Measurements from ENCODE around the gene PLCG1. TPM values are rescaled to one million over a fixed set of nuclear protein-coding genes. Genes with fewer than 3 reads are reported as not detected.

The PLCG1 gene
- total RNA-seq, 4 donors from 2014 or later: 93.0 to 357 (median 191) TPM

DNA sequence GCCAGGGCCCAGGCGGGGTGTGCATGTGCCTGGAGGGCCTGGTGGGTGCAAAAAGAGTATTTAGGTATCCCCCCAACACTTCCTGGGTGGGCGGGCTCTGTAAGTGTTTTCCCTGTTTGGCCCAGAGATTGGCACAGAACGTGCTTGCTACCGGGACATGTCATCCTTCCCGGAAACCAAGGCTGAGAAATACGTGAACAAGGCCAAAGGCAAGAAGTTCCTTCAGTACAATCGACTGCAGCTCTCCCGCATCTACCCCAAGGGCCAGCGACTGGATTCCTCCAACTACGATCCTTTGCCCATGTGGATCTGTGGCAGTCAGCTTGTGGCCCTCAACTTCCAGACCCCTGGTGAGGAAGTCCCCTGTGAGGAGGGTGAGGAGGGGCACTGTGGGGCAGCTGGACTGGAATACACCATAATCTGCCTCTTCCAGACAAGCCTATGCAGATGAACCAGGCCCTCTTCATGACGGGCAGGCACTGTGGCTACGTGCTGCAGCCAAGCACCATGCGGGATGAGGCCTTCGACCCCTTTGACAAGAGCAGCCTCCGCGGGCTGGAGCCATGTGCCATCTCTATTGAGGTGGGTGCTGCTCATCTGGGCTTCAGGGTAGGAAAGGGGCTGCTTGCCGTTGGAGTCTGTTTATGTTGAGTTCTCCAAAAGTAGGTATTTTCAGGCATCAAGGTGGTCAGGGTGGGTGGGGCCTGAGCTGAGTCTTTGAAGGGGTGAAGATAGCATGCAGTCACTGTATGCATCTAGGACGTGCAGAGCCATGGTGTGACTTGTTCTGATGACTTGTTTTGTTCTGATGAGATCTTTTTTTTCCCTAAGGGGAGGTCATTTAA lies 35.2 kb downstream of the PLCG1 start:
- H3K36me3 ChIP-seq: peaks cover 0 to 78% (median 0%) of the 10 kb centered on the region in 3 donors
- no peaks in the 10 kb centered on the region for H3K9me3 ChIP-seq
- no peak for TF ChIP-seq POLR2A (IDR thresholded peaks at IDR 0.05)
- TF ChIP-seq, protein P1, sequence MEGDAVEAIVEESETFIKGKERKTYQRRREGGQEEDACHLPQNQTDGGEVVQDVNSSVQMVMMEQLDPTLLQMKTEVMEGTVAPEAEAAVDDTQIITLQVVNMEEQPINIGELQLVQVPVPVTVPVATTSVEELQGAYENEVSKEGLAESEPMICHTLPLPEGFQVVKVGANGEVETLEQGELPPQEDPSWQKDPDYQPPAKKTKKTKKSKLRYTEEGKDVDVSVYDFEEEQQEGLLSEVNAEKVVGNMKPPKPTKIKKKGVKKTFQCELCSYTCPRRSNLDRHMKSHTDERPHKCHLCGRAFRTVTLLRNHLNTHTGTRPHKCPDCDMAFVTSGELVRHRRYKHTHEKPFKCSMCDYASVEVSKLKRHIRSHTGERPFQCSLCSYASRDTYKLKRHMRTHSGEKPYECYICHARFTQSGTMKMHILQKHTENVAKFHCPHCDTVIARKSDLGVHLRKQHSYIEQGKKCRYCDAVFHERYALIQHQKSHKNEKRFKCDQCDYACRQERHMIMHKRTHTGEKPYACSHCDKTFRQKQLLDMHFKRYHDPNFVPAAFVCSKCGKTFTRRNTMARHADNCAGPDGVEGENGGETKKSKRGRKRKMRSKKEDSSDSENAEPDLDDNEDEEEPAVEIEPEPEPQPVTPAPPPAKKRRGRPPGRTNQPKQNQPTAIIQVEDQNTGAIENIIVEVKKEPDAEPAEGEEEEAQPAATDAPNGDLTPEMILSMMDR (IDR thresholded peaks at IDR 0.05): no peak
- H3K4me1 ChIP-seq: peaks cover 0 to under 1% (median 0%) of the 10 kb centered on the region in 4 donors
- no peak overlapping the region for H3K4me3 ChIP-seq
- DNase-seq: peak in 2 of 3 donors; percentile 46 to 53
- H3K27me3 ChIP-seq: no peaks in the 10 kb centered on the region
- peak overlapping the region; percentile 19 to 75 (median 31) for H3K27ac ChIP-seq

DNA sequence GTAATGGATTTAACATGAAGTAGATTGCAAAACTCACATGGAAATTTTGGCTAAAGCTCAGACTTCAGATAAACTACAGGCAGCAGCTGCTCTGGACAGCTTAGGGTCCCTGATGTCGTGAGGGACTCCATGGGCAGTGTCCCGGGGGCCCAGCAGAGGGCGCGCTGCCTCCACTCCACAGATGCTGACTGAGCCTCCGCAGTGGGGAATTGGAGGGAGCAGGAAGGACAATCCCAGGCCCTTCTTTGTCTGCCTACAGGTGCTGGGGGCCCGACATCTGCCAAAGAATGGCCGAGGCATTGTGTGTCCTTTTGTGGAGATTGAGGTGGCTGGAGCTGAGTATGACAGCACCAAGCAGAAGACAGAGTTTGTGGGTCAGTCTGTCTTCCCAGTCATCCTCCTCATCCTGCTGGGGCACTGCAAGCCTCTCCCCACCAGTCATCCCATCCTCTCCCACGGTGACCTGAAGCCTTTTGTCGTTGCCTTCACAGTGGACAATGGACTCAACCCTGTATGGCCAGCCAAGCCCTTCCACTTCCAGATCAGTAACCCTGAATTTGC lies 35.9 kb downstream of the PLCG1 start:
- H3K9me3 ChIP-seq: no peaks in the 10 kb centered on the region
- H3K4me3 ChIP-seq: no peak overlapping the region
- peak; percentile 70 to 91 (median 86) for DNase-seq
- no peaks in the 10 kb centered on the region for H3K4me1 ChIP-seq
- H3K27ac ChIP-seq: peak overlapping the region in 1 of 4 donors; percentile 43
- H3K27me3 ChIP-seq: no peaks in the 10 kb centered on the region
- H3K36me3 ChIP-seq: peaks cover 0 to 70% (median 0%) of the 10 kb centered on the region in 3 donors
- TF ChIP-seq, protein P1 (IDR thresholded peaks at IDR 0.05): peak; percentile 78 to 95 (median 94)
- TF ChIP-seq POLR2A (IDR thresholded peaks at IDR 0.05): peak in 1 of 2 donors; percentile 13

DNA sequence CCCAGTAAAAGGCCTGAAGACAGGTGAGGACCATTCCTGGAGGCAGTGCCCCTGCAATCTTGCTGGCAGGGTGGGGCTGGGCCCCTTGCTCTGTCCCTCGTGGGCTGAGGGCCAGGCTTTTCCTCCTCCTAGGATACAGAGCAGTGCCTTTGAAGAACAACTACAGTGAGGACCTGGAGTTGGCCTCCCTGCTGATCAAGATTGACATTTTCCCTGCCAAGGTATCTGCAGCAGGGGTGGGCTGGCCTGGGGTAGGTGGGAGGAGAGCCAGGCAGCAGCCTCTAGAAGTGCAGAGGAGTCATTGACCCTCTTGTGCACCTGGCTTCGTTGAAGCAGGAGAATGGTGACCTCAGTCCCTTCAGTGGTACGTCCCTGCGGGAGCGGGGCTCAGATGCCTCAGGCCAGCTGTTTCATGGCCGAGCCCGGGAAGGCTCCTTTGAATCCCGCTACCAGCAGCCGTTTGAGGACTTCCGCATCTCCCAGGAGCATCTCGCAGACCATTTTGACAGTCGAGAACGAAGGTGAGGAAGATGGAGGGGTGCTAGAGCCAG lies 36.5 kb downstream of the PLCG1 start:
- no peak overlapping the region for H3K4me3 ChIP-seq
- DNase-seq: peak; percentile 12 to 42 (median 41)
- H3K36me3 ChIP-seq: peaks cover 0 to 64% (median 0%) of the 10 kb centered on the region in 3 donors
- TF ChIP-seq POLR2A (IDR thresholded peaks at IDR 0.05): no peak
- TF ChIP-seq, protein P1 (IDR thresholded peaks at IDR 0.05): no peak
- no peaks in the 10 kb centered on the region for H3K4me1 ChIP-seq
- peak overlapping the region in 1 of 4 donors; percentile 43 for H3K27ac ChIP-seq
- H3K27me3 ChIP-seq: no peaks in the 10 kb centered on the region
- no peaks in the 10 kb centered on the region for H3K9me3 ChIP-seq

DNA sequence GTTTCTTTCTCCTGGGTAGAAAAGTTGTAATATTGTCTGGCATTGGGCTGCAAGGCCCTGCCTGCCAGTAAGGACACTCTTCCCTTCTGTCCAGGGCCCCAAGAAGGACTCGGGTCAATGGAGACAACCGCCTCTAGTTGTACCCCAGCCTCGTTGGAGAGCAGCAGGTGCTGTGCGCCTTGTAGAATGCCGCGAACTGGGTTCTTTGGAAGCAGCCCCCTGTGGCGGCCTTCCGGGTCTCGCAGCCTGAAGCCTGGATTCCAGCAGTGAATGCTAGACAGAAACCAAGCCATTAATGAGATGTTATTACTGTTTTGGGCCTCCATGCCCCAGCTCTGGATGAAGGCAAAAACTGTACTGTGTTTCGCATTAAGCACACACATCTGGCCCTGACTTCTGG lies 37.0 kb downstream of the PLCG1 start:
- TF ChIP-seq, protein P1 (IDR thresholded peaks at IDR 0.05): no peak
- TF ChIP-seq POLR2A (IDR thresholded peaks at IDR 0.05): no peak
- Histone ChIP-seq H3K4me1 (no peaks in the 10 kb centered on the region), H3K9me3 (no peaks in the 10 kb centered on the region), H3K36me3 (peaks cover 0 to 59% (median 0%) of the 10 kb centered on the region in 3 donors), H3K27me3 (no peaks in the 10 kb centered on the region), H3K27ac (peak overlapping the region in 2 of 4 donors; percentile 5 to 29), H3K4me3 (no peak overlapping the region)
- peak; percentile 11 to 37 (median 26) for DNase-seq

DNA sequence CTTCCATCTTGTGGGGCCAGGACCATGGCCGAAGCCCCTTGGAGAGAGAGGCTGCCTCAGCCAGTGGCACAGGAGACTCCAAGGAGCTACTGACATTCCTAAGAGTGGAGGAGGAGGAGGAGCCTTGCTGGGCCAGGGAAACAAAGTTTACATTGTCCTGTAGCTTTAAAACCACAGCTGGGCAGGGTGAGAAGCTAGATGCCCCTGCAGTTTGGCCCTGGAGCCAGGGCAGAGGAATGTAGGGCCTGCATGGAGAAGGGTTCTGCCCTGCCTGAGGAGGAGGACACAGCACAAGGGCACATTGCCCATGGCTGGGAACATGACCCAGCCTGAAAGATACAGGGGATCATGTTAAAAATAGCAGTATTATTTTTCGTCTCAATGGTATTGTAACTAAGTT lies 37.4 kb downstream of the PLCG1 start:
- DNase-seq: peak; percentile 5 to 42 (median 31)

More for the DNA sequence above, 37.4 kb downstream of the PLCG1 start:
- no peak for TF ChIP-seq POLR2A (IDR thresholded peaks at IDR 0.05)
- TF ChIP-seq, protein P1 (IDR thresholded peaks at IDR 0.05): no peak
- Histone ChIP-seq H3K27ac (peak overlapping the region in 2 of 4 donors; percentile 5 to 29), H3K4me1 (no peaks in the 10 kb centered on the region), H3K27me3 (no peaks in the 10 kb centered on the region), H3K9me3 (no peaks in the 10 kb centered on the region), H3K4me3 (no peak overlapping the region), H3K36me3 (peaks cover 0 to 55% (median 0%) of the 10 kb centered on the region in 3 donors)
